Limb (tissue), 2 donors: Measurements from ENCODE around the gene PAK5.

Experiments used
- DNase-seq, 2 donors: peaks; one replicate each; pipeline ENCODE4 v3.0.0-alpha.2; 2016; ENCODE audit errors: extremely low spot score in 2 of 2

Gene PAK5

DNA sequence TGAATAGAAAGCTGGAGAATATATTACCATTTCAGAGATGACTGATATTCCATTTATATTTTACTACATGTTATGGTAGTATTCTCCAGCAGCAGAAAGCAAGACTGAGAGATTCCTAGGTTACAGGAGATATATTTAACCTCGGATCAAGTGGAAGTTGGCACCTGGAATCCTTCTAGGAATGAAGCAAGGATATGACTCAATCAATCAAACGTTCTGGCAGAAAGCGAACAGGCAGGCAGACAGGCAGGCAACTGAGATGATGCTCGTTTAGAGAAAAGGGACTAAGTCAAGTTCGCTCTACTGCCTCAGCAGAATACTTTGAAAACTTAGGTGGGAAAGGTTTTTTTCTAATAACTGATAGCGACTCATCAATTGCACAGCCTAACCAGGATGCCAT, 46.2 kb downstream of the PAK5 start:
- no peak for DNase-seq

DNA sequence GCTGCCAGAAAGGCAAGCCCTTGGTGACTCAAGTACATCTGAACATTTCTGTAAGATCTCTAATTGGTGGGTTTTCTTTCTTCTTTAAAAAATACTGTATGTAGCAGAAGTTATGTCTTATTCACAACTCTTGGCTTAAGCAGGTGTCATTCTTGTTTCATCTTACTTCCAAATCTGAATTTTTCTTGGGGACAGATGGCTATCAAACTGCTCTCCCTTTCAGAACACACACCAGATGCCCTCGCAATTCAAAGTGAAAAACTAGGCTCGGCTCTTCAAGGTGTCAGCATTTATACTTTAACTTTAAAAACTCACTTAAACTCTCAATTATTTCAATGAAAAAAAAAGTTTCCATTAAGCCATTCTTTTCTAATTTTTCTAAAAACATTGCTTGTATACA, 49.7 kb downstream of the PAK5 start:
- DNase-seq = no peak

DNA sequence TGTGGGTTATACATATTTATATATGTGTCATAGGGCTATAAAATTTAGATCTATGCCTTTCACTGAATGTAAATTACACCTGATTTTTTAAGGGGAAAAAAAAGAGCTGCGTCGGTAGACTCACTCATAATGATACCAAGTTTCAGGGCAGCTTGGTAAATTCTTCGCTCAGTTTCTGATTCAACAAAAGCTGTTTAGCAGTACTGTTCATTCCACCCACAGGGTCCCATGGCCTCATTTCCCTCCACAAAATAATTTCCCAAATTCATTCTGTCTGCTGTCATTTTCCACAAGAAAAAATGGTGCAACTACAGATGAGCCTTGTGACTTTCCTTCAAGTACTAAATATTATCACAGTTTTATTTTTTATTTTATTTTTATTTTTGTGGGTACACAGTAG, 63.7 kb downstream of the PAK5 start:
- no peak for DNase-seq

DNA sequence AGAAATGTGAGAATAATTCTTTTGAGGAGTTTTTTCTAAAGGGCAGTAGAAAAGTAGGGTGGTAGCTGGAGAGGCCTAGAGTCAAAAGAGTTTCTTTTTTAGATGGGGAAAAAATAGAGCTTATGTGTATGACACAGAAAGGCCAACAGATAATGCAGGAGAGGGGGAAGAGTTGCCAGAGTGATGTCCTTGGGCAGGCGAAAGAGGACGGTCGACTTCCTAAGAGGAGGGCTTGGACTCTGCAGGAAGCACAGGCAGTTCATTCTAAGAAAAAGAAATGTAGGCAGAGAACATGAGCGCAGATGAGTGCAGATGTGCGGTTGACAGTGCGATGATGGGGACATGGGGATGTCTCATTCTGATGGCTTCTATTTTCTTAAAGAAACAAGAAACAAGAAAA, 68.9 kb downstream of the PAK5 start:
- no peak for DNase-seq

DNA sequence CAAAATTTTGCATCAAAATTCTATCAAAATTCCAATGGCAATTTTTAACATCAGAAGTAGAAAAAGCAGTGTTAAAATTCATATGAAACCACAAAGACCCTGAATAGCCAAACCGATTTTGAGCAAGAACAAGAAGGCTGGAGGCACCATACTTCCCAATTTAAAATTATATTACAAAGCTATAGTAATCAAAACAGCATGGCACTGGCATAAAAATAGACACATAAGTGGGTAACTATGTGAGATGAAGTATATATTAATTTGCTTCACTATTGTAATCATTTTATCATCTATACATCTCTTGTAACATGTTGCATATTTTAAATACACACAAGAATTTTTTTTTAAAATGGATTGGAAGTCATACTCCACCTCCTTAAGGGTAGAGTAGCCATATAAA, 77.4 kb downstream of the PAK5 start:
- DNase-seq = no peak

DNA sequence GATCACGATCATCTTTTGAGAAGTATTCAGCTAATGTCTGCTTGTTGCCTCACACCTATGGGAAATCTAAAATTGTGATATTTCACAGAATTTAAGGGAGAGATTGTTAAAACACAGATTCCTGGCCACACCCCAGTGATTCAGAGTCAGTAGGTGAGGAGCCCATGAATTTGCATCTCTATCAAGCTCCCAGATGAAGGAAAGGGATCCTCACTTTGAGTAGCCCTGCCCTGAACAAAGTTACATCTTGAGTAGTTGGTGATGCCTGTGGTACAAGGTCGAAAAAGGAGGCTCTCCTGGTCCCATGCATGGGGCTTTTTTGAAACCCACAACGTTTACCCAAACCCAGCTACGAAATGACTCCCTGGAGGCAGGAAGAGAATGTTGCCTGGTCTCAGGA, 79.5 kb downstream of the PAK5 start:
- DNase-seq = no peak

DNA sequence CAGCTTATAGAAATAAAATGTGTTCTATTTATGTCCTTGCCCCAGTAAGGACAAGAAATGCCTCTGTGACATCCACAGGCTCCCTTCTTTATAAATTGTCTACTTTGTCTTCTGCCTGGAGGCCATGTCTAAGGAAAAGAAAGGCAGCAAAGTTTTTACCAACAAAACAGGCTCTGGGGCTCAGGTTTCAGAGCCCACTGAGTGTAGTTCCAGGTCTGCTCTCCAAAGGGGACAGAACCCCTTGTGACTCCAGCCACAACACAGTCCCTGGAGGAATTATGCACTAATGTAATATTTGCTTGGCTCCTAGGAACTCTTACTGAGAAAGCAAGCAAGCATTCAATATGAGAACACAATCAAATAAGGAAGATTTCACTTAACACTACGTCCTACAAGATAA, 80.1 kb downstream of the PAK5 start:
- no peak for DNase-seq

DNA sequence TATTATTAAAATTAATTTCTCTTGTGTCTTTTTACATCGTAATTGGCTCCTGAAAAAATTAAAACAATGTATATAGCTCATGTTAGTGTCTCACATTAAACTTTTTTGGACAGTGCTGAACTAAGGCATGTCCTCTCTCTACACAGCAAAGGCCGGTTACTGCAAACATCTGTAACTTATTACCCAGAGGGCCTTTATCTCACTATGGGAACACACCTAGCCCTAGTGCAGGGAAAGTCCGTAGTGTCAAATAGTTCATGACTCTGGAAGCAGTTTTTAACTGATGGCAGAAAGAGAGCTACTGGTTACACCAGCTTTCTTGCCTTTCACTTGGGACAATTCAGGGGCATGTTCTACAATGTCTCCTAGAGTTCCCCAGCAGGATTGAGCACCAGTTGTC, 82.2 kb downstream of the PAK5 start:
- DNase-seq = no peak

DNA sequence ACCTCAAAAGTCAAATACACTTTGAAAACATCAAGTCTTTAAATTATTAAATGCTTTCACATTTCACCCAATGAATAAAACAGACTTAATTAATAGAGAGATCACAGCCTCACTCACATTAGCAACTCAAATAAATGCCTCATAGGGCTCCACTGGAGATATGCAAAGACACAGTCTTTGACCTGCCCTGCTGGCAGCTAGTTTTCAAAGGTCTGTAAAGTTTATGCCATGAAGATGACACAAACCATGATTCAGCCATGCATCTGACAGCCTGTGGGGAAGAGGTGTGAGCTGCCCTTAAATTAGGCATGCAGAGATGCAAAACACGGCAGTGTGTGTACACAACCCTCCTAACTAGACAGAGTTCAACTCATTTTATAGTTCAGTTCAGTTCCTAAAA, 83.6 kb downstream of the PAK5 start:
- DNase-seq = no peak

DNA sequence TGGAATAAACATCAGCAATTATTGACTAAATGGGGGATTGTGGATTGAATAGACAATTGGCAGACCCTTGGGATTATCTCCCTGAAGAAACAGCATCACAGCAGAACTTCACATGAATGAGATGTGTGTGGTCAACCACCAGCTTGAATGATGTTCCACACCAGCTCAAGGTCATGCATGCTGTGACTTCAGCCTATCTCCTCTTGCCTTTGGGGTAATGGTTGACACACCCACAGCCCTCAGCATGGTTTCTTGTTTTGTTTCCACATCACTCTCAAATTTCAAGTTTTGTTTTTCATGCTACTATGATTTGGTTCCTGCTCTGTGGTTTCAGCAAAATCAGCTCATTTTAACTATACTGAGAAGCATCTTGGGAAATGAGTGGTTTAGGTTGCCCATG, 94.3 kb downstream of the PAK5 start:
- no peak for DNase-seq

DNA sequence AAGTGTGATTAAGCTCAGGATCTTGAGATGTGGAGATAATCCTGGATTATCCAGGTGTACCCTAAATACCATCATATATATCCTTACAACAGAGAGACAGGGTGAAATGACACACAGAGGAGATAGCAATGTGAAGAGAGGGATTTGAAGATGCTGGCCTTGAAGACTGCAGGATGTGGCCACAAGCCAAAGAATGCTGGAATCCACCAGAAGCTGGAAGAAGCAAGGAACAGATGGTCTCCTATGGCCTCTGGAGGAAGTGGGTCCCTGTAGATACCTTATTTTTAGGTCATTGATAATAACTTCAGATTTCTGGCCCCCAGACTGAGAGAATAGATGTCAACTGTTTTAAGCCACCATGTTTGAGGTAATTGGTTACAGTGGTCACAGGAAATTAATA, 95.0 kb downstream of the PAK5 start:
- no peak for DNase-seq

DNA sequence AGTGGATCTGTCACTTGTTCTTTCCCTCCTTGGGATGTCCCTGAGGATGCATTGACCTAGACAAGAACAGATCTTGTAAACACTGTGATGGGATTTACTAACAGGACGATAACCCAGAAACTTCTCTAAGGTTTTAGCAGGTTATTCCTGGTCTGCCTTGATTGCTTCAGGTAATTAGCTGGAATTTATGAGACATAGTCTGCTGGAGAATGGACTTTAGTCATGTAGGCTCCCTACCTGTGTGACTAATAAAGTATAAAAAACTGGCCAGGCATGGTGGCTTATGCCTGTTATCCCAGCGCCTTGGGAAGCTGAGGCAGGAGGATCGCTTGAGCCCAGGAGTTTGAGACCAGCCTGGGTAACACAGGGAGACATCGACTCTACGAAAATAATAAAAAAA, 96.1 kb downstream of the PAK5 start:
- no peak for DNase-seq

DNA sequence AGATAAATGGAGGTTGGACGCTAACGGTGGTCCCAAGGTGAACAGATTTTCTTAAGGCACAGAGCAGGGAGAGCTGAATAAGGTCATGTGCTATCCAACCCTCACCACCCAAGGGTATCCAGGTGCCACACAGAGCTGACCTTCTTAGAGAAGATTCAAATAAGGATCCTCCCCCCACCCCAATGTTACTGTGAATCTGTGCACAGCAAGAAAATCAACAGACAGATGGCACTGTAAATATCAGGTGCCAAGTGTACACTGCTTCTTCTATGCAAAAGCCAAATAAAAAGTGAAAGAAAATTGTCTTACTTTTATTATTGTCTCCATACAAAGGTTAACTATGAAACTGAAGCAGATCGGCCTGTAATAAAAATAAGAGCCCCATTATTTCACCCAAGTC, 96.9 kb downstream of the PAK5 start:
- no peak for DNase-seq

DNA sequence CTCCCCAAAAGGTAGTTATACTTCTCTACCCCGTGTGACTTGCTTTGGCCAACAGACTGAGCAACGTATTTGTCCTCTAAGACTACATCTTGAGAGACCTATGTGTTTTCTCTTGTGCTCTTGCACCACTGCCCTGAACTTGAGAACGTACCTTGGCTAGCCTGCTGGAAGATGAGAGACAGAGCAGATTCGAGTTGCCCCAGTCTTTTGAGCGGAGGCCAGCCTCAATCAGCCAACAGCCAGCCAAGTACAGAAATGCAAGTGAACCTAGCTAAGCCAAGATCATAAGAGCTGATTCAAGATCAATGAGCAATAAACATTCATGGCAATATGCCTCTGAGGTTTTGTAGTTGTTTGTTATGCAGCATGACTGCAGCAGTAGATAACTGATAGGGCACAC, 98.4 kb downstream of the PAK5 start:
- DNase-seq = no peak

DNA sequence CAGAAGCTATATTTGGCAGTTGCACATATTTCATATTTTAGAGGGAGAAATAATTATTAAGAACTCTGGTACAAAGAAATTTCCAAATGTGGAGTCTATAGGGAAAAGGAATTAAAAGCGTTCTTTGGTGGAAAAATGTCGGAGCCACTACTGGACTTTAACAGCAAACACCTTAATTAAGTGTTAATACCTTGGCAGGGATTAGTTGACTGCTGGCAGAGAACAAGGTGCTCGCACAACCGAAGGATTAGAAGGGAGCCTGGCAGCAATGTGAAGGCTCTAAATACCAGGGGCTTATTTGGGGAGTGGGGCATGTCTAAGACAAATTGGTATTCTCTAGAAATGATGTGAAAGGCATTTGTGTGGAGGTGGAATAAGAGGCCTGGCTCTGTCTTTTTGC, 98.9 kb downstream of the PAK5 start:
- DNase-seq = no peak

DNA sequence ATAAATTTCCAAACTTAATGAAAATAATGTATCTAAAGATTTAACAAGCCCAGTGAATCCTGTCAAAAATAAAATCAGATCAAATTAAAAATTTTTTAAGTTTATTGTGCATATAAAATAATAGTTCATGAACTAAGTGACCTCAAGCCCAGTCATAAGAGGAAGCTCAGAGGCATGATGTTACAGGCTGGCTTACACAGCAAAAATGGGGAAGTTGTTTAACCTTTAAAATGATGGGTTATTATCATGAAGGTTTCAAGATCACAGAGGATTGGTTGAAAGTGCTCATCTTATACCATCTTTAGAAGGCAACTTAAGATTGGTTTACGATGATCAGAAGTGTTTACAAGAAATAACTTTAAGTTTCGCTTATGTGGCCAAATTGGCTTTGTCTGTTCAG, 102.5 kb downstream of the PAK5 start:
- DNase-seq = no peak

DNA sequence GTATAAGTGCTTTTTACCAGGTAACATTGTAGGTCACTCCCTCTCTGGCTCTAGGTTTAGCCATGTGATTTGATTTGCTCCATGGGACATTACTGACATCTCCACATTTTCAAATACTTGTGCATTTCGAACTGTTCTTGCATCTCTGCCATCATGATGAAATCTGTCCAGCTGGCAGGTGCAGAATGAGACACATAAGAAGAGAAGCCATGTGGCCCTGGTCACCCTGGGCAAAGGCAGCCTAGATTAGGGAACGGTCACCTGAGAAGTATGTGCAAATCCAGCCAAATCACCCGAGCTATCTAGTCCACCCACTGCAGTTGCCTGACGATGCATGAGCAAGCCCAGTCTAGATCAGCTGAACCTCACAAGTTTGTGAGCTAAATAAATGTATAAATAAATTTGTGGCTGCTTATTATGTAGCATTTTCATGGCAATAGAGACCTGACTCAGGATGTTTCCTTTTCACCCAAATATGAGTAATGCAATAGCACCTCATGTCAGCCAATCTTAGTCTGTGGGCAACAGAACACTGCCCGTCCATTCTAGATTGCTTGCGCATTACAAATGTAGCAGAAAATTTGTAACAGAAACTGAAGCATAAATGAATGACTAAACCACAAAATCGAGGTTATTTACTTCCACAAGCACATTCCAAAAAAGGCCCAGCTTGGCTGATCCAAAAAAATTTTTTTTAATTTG, 115.2 kb downstream of the PAK5 start:
- DNase-seq = no peak

DNA sequence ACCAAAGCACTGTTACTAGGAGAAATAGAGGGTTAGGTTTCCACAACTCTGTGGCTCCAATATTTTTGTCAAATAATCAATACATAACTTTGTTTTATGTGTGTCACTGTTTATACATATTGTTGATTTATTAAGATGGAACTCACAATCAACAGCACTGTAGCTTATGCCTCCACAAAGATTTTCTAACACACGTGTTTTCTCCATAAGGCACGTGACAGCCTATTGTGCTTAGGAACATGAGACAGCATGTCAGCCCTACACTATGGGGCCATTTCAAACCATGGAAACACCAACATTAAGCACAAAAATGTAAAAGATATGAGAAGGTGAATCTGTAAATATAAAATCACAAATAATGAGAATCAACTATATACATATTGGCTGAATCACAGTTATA, 127.0 kb downstream of the PAK5 start:
- DNase-seq = no peak

DNA sequence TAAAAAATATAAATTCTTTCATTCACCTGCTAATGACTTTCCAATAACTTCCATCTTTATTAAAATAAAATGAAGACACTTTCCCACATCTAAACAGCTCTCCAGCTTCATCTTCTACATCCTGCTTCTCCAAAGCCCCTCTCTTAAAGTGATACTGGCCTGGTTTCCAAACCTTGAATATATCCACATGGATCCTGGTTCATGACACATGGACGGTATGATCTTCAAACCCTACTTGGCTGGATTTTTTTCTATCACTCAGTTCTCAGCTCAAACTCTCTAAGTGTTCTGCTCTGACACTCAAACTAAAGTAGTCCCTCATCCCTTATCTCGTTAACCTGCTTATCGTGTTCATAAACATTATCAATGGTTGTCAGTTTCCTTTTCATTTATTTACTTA, 128.2 kb downstream of the PAK5 start:
- no peak for DNase-seq

DNA sequence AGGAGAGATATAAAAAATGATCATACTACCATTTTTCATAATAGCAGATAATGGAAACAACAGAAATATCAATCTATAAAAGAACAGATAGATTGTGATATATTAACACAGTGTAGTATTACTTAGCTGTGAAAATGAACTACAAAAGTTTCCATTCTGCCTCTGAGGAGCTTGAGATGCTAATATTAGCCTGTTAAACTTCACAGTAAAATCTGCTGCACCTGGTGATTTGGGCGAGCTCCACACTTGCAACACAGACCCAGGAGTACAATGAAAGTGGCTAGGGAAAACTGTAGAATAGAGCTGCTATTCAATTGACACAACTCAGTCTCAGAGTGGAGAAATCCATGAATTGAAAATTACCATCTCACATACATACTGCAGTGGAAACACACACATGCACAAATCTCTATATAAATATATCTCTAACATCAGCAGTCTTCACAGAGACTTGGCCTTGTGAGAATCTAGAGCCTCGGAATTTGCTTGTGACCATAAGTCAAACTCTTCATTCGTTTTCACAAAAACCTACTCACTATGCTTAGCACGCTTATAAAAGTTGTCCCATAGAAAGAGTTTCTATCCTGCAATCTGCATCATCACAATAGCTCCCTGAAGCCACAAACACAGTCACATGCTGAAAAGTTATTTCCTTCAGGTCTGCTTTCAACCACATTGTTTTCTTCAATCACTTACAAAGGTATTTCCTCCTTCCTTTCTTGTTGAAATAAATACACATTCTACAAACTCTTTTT, 133.0 kb downstream of the PAK5 start:
- DNase-seq = no peak

DNA sequence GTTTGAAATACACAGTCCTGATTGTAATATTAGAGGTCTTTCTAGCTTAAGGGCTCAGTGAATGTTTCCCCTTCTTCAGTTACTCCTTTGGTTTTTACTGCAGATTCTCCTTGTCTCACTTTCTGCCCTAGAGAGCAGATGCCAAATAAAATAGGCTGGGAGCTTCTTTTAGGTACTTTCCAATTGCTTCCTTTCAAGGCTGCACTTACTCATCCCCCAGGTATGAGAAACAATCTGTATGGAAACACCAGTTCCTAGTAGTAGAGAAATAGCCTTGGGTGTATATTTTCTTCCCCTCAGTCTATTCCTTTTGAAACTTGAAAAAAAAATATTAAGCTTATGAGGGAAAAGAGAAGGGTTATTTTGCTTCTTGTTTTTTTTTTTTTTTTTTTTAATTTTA, 139.7 kb downstream of the PAK5 start:
- no peak for DNase-seq

DNA sequence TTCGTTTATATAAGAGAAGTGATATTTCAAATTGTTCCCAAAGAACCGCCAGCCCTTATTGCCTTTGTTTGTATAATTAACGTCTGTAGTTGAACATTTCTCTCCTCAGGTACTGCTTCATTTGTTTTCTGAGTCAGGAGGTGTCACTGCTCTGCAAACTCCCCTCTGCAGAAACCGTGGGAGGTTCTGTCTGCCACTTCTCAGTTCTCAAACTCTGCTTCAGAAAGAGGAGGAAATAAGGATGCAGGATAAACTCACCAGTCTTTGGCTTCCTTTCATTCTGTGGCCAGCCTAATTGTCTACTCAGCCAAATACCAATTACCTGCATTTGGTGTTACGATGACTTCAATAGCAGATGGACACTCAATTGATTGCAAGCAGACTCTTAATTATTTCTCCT, 149.8 kb downstream of the PAK5 start:
- DNase-seq = no peak

DNA sequence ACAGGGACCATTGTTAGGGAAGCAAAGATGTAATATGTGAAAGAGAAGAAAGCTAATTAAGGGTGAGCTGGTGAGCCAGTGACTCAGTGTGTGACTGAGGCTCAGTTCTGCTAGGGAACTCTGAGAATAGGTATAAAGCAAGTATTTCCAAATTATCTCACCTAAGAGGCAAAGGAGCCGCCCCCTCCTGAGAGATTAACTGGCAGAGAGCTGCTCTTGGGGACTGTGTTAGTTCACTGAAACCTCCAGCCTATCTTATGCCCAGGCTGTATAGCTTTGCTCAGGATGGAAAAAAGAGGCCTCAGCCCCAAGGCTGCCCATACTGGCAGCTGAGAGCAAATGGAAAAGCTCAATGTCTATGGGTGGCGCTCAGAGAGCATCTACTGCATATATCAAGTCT, 152.0 kb downstream of the PAK5 start:
- DNase-seq = no peak

DNA sequence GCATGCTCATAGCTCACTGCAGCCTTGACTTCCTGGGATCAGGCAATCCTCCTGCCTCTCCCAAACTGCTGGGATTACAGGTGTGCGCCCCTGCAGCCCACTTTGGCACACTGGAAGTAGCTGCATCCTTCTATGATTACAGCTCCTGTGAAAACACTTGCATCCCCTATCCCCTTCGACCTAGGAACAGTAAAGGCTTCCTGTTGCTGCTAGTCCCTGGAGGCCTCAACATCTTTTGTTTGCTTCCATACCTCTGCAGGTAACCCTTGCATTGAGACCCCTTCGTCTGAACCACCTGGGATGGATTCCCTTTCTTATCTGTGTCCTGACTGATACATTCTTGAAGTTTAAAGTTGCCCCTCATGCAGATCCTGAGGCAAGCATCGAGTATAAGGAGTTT, 152.4 kb downstream of the PAK5 start:
- DNase-seq = no peak
